ENCODE data around the gene FTO.

FTO gene

DNA sequence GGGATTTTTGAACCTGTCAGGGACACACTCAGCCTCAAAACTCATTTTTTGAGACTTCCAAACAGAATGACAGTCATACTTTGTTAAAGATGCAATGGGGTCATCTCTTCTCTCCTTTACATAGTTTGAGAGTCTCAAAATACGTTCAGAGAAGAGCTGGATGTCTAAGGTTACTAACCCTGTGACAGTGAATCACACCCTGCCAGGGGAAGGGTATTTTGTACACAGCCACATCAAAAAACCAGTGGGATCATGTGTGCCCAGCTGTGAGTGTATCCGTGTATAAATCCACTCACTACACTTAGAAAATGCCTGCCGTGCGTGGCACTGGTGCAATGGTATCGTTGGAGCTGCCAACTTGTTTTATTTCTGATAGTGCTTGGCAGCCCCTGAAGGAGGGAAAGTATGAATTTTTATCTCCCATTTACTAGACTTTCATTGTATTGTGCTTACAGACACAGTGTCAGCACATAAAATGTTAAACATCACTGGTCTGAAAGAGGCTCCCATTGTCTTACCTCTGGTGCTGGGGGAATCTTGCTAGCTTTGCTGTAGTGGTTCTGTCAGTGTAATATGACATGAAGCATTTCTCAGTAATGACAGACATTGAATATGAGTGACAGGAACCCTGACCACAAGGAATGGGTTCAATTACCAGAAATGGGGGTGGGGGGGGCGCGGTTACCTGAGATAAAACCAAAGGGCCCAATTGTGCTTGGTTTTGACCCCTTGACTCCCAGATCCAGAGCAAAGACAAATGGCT is 256.3 kb downstream of the FTO start:
- H3K27me3 ChIP-seq (ENCODE audit: control insufficient read depth in 1 of 2, insufficient read depth in 2 of 2, low read length in 2 of 2), result no peaks in the 10 kb centered on the region
- no peaks in the 10 kb centered on the region for H3K9me3 ChIP-seq (ENCODE audit: low read length)
- H3K9ac ChIP-seq (ENCODE audit: low read length), result no peak overlapping the region
- no peaks in the 10 kb centered on the region for H3K36me3 ChIP-seq (ENCODE audit: insufficient read depth, low read length)
- H3K27ac ChIP-seq (ENCODE audit: low read depth, low read length), result no peak overlapping the region
- no peak overlapping the region for H3K4me3 ChIP-seq (ENCODE audit: low read depth in 1 of 2, low read length in 2 of 2)
- peaks cover 9% of the 10 kb centered on the region for H3K4me1 ChIP-seq (ENCODE audit: insufficient read depth, low read length)

DNA sequence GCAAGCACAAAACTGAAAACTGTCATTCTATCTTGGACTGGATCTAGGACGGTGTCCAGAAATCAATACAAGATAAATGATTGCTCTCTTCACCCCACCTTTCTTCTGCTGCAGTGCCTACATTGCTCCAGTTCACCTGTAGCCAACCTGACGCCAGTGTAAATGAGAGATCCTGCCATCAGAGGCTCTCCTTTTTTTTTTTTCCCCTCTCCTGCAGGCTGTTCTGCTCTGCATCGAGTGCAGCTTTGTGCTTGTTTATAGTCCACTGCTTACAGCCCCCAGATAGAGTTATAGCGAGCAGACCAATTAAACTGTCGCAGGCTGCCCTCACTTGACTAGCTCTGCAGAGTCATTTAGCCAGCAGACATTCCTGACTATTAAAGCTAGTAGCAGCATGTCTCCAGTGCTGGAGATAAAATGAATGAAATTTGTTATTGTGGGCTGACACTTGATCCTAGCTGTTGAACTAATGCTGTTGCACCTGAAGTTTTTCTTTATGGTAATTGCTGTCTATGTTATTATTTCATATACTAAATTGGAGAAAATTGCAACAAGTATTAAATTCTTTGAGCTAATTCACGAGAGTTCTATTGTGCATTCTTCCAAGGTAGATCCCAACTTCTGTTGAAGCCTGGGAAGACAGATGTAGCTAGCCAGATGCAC is 257.1 kb downstream of the FTO start:
- H3K36me3 ChIP-seq (ENCODE audit: insufficient read depth, low read length), result no peaks in the 10 kb centered on the region
- no peaks in the 10 kb centered on the region for H3K27me3 ChIP-seq (ENCODE audit: control insufficient read depth in 1 of 2, insufficient read depth in 2 of 2, low read length in 2 of 2)
- H3K9me3 ChIP-seq (ENCODE audit: low read length), result no peaks in the 10 kb centered on the region
- peaks cover 9% of the 10 kb centered on the region for H3K4me1 ChIP-seq (ENCODE audit: insufficient read depth, low read length)
- H3K9ac ChIP-seq (ENCODE audit: low read length), result no peak overlapping the region
- no peak overlapping the region for H3K27ac ChIP-seq (ENCODE audit: low read depth, low read length)
- H3K4me3 ChIP-seq (ENCODE audit: low read depth in 1 of 2, low read length in 2 of 2), result no peak overlapping the region

DNA sequence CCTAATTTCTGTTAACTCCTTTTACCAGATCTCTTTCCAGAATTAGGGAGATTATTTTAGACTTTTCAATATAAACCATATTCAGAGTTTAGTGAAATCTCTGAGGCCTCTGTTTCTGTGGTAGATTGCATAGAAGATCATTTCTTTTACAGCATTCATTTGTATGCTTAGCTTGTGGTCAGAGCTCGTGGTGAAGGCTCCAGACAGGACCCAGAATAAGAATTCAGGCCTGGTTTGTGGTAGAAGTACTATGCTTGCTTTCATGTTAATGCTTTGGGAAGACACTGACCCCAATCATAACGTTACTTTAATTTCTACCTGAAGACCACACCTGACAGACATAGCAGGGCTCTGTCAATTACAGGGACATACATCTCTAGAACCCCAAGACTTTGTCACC is 258.1 kb downstream of the FTO start:
- H3K4me1 ChIP-seq (ENCODE audit: insufficient read depth, low read length), result peaks cover 9% of the 10 kb centered on the region
- no peaks in the 10 kb centered on the region for H3K9me3 ChIP-seq (ENCODE audit: low read length)
- no peaks in the 10 kb centered on the region for H3K36me3 ChIP-seq (ENCODE audit: insufficient read depth, low read length)
- no peak overlapping the region for H3K9ac ChIP-seq (ENCODE audit: low read length)
- no peak overlapping the region for H3K27ac ChIP-seq (ENCODE audit: low read depth, low read length)
- no peak overlapping the region for H3K4me3 ChIP-seq (ENCODE audit: low read depth in 1 of 2, low read length in 2 of 2)
- no peaks in the 10 kb centered on the region for H3K27me3 ChIP-seq (ENCODE audit: control insufficient read depth in 1 of 2, insufficient read depth in 2 of 2, low read length in 2 of 2)

DNA sequence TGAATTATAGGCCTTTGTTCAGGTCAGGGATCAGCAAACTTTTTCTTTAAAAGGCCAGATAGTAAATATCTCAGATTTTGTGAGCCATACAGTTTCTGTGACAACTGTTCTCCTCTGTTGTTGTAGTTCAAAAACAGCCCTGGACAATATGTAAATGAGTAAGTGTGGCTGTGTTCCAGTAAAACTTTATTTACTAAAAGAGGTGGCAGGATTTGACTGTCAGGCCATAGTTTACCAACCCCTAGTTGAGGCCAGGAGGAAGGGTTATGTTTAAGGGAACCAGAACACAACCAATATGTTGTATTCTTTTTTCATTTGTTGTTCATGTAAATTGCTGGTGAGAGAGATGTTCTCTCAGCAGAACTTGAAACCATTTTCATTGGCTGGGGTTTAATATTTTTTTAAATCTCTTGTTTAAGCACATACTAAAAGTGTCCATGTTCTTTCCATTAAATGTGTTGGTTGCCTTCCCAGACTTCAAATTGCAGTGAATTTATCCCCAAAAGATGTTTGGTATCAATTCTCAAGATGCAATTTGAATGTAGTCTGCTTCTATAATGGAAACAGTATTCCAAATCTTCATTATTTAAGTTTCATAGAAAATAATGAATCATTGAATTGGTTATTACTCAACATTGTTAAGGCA is 260.3 kb downstream of the FTO start:
- H3K27ac ChIP-seq (ENCODE audit: low read depth, low read length), result no peak overlapping the region
- H3K4me3 ChIP-seq (ENCODE audit: low read depth in 1 of 2, low read length in 2 of 2), result no peak overlapping the region
- H3K27me3 ChIP-seq (ENCODE audit: control insufficient read depth in 1 of 2, insufficient read depth in 2 of 2, low read length in 2 of 2), result no peaks in the 10 kb centered on the region
- no peaks in the 10 kb centered on the region for H3K36me3 ChIP-seq (ENCODE audit: insufficient read depth, low read length)
- H3K9ac ChIP-seq (ENCODE audit: low read length), result no peak overlapping the region
- no peaks in the 10 kb centered on the region for H3K9me3 ChIP-seq (ENCODE audit: low read length)
- peaks cover 9% of the 10 kb centered on the region for H3K4me1 ChIP-seq (ENCODE audit: insufficient read depth, low read length)

DNA sequence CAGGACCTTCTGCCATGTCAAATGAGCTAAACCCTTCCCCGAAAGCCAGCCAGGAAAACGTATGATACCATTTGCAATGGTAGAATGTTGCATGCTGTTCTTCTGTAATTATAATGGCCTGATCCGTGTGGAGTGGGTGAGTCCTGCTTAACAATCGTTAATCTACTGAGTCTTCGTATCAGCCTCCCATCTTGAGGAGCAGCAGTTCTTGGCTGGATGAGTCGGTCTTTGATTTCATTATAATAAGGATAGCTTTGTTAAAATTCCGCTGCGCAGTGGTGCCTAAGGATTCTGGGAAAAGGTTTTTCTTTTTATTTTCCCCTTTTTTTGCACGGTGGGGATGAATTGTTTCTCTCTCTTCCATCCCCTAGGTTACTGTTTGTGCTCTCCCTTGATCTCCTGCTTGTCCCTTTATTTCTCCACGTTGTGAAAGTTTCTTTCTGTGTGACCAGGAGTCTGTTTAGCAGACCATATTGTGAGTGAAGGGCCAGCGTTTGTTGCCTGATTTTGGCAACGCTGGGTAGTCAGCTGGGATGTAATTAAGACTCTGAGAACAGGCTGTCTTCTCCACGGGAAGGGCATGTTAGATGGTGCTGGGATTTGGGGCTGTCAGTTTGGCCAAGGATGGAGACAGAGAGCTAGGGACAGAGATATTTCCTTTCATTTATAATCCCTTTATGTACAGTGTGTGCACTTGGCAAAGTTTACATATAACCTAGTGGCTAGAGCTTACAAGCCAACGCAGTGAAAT is 263.0 kb downstream of the FTO start:
- no peaks in the 10 kb centered on the region for H3K9me3 ChIP-seq (ENCODE audit: low read length)
- no peak overlapping the region for H3K4me3 ChIP-seq (ENCODE audit: low read depth in 1 of 2, low read length in 2 of 2)
- no peak overlapping the region for H3K27ac ChIP-seq (ENCODE audit: low read depth, low read length)
- no peaks in the 10 kb centered on the region for H3K36me3 ChIP-seq (ENCODE audit: insufficient read depth, low read length)
- no peak overlapping the region for H3K9ac ChIP-seq (ENCODE audit: low read length)
- H3K4me1 ChIP-seq (ENCODE audit: insufficient read depth, low read length), result no peaks in the 10 kb centered on the region
- H3K27me3 ChIP-seq (ENCODE audit: control insufficient read depth in 1 of 2, insufficient read depth in 2 of 2, low read length in 2 of 2), result no peaks in the 10 kb centered on the region

DNA sequence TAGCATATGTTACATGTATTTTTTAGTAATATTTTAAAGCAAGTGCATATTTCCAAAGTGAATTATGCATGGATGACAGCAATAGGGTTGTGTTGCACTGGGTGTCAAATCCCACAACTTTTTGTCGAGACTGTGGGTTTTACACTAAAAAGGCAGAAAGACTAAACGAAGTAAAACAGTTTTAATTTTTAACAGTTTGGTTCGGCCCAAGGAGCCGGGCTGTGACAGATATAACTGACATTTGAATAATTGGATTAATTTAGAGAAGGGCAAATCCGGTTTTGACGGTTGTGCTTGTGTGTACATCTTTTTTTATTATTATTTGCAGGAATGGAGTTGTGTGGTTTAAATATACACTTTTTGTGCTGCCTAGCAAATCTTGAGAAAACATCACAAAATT is 263.6 kb downstream of the FTO start:
- H3K9me3 ChIP-seq (ENCODE audit: low read length), result no peaks in the 10 kb centered on the region
- H3K9ac ChIP-seq (ENCODE audit: low read length), result no peak overlapping the region
- no peak overlapping the region for H3K27ac ChIP-seq (ENCODE audit: low read depth, low read length)
- no peak overlapping the region for H3K4me3 ChIP-seq (ENCODE audit: low read depth in 1 of 2, low read length in 2 of 2)
- no peaks in the 10 kb centered on the region for H3K27me3 ChIP-seq (ENCODE audit: control insufficient read depth in 1 of 2, insufficient read depth in 2 of 2, low read length in 2 of 2)
- H3K36me3 ChIP-seq (ENCODE audit: insufficient read depth, low read length), result no peaks in the 10 kb centered on the region
- H3K4me1 ChIP-seq (ENCODE audit: insufficient read depth, low read length), result no peaks in the 10 kb centered on the region

DNA sequence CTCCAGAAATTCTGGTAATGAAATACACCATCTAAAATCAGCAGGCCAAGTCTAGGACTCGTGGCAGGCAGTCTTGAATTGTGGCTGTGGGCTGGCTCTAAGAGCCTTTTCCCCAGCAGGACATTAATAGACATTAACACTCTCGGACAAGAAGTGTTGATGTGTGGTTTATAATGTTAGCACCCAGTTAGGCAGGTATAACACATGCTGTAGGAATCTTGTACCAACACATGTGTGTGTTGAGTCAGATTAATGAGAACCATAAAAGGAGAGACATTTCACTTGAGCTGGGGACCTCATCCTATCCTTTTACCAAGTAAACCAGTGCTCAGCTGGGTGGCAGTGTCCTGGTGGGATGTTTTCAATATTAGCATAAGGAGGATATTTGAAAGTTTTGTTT is 264.5 kb downstream of the FTO start:
- Histone ChIP-seq H3K9me3 (ENCODE audit: low read length) (no peaks in the 10 kb centered on the region), H3K9ac (ENCODE audit: low read length) (no peak overlapping the region), H3K27me3 (ENCODE audit: control insufficient read depth in 1 of 2, insufficient read depth in 2 of 2, low read length in 2 of 2) (no peaks in the 10 kb centered on the region), H3K36me3 (ENCODE audit: insufficient read depth, low read length) (no peaks in the 10 kb centered on the region), H3K4me3 (ENCODE audit: low read depth in 1 of 2, low read length in 2 of 2) (no peak overlapping the region), H3K4me1 (ENCODE audit: insufficient read depth, low read length) (no peaks in the 10 kb centered on the region), H3K27ac (ENCODE audit: low read depth, low read length) (no peak overlapping the region)

DNA sequence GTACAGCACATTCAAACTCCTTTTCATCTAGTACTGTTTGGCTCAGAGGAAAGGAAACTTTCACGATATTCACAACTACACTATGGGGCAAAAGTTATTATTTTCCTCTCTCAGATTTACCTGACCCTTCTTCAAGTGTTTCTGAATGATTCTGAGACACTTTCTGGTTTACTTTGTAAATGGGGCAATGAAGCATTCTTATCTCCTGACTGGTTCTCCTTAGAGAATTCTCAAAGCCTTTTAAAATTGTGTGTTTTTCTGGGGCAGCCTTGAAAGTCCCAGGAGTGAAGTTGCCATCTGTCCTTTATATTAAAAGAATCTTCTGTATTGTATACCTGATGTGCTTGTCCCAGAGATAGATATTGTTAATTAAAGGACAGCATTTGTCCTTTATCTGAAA is 264.9 kb downstream of the FTO start:
- Histone ChIP-seq H3K4me3 (ENCODE audit: low read depth in 1 of 2, low read length in 2 of 2) (no peak overlapping the region), H3K27me3 (ENCODE audit: control insufficient read depth in 1 of 2, insufficient read depth in 2 of 2, low read length in 2 of 2) (no peaks in the 10 kb centered on the region), H3K27ac (ENCODE audit: low read depth, low read length) (no peak overlapping the region), H3K9me3 (ENCODE audit: low read length) (no peaks in the 10 kb centered on the region), H3K9ac (ENCODE audit: low read length) (no peak overlapping the region), H3K36me3 (ENCODE audit: insufficient read depth, low read length) (no peaks in the 10 kb centered on the region), H3K4me1 (ENCODE audit: insufficient read depth, low read length) (no peaks in the 10 kb centered on the region)

DNA sequence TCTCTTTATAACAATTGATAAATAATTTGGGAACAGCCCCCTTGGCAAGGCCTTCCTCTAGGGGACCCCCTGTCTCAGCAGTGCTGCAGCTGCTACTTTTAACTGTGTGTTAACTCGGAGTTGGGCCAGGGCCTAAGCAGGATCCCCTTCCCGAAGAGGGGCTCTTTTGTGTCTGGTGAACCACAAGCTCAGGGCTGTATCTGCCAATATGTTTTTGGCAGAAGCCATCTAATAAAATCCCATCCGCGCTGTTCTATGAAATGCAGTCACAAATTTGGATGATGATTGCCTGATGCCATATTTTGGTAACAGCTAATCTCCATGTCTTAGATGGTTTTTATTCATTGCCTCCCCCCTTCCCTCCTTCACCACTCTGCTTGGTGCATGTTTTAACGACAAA is 267.7 kb downstream of the FTO start:
- H3K4me3 ChIP-seq (ENCODE audit: low read depth in 1 of 2, low read length in 2 of 2), result no peak overlapping the region
- no peaks in the 10 kb centered on the region for H3K27me3 ChIP-seq (ENCODE audit: control insufficient read depth in 1 of 2, insufficient read depth in 2 of 2, low read length in 2 of 2)
- no peaks in the 10 kb centered on the region for H3K4me1 ChIP-seq (ENCODE audit: insufficient read depth, low read length)
- H3K27ac ChIP-seq (ENCODE audit: low read depth, low read length), result no peak overlapping the region
- H3K9me3 ChIP-seq (ENCODE audit: low read length), result no peaks in the 10 kb centered on the region
- no peaks in the 10 kb centered on the region for H3K36me3 ChIP-seq (ENCODE audit: insufficient read depth, low read length)
- H3K9ac ChIP-seq (ENCODE audit: low read length), result no peak overlapping the region

DNA sequence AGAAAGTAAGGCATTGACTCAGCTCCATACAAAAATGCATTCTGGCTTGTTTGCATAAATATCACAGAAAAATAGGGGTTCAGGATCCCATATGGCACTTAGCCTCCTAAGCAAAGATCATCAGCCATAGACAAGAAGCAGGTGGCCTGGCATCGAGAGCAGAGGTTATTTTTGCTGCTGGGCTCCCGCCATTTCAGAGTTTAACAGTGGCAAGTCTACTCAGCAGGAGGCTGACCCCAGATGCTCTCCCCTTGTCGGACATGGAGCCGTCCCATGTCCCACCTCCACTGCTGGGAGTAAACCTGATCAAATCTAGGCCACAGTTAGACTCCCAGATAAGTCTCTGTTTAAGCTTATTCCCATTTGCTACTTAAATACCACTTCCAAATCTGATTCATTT is 269.1 kb downstream of the FTO start:
- Histone ChIP-seq H3K9ac (ENCODE audit: low read length) (no peak overlapping the region), H3K4me1 (ENCODE audit: insufficient read depth, low read length) (no peaks in the 10 kb centered on the region), H3K4me3 (ENCODE audit: low read depth in 1 of 2, low read length in 2 of 2) (no peak overlapping the region), H3K27me3 (ENCODE audit: control insufficient read depth in 1 of 2, insufficient read depth in 2 of 2, low read length in 2 of 2) (no peaks in the 10 kb centered on the region), H3K36me3 (ENCODE audit: insufficient read depth, low read length) (no peaks in the 10 kb centered on the region), H3K9me3 (ENCODE audit: low read length) (no peaks in the 10 kb centered on the region), H3K27ac (ENCODE audit: low read depth, low read length) (no peak overlapping the region)

DNA sequence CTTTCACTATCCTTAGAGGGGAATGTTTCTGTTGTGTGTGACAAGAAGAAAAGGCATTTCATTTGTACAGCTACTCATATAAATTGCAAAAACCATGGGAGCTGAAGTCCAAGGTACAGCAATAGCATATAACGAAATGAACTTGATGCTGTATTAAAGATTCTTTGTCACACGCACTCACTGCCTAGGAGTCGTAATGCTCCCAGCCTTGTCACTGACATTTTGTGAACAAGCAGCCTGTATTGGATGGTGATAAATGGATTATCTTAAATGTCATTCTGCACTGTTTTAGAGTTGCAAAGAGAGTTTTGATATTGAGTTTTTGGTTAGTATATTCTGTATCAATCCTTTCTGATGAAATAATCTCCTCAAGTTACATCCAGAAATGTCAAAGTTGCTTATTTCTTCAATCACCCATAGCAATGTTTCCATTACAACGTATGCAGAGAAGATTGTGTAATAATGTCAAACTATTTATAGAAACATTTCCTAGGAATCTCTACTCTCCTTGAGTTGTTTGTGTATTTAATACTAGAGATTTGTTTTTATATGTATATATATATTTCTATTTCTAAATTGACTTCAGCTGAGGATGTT is 270.6 kb downstream of the FTO start:
- no peaks in the 10 kb centered on the region for H3K36me3 ChIP-seq (ENCODE audit: insufficient read depth, low read length)
- H3K9me3 ChIP-seq (ENCODE audit: low read length), result no peaks in the 10 kb centered on the region
- no peaks in the 10 kb centered on the region for H3K4me1 ChIP-seq (ENCODE audit: insufficient read depth, low read length)

More for the DNA sequence above, 270.6 kb downstream of the FTO start:
- Histone ChIP-seq H3K27me3 (ENCODE audit: control insufficient read depth in 1 of 2, insufficient read depth in 2 of 2, low read length in 2 of 2) (no peaks in the 10 kb centered on the region), H3K4me3 (ENCODE audit: low read depth in 1 of 2, low read length in 2 of 2) (no peak overlapping the region), H3K9ac (ENCODE audit: low read length) (no peak overlapping the region), H3K27ac (ENCODE audit: low read depth, low read length) (no peak overlapping the region)
